WTC11 (cell line): ENCODE data around the gene MUSTN1.

Experiments used
- FOXK1 ChIP-seq: sonication (generic); formaldehyde crosslinking; IDR thresholded peaks from 2 replicates; pipeline ENCODE4 v1.8.0; 2022; ENCODE audit warnings: mild to moderate bottlenecking, moderate library complexity, missing genetic modification reagents
- ZBTB21 ChIP-seq: sonication (generic); formaldehyde crosslinking; IDR thresholded peaks from 2 replicates; pipeline ENCODE4 v1.8.1; 2023; ENCODE audit warnings: mild to moderate bottlenecking, missing genetic modification reagents, borderline replicate concordance
- TF ChIP-seq, protein P1 (sequence below): fragments of 200-600 bp; IDR thresholded peaks from 2 replicates; pipeline ENCODE4 v1.8.0; 2022; ENCODE audit warnings: antibody characterized with exemption

DNA sequence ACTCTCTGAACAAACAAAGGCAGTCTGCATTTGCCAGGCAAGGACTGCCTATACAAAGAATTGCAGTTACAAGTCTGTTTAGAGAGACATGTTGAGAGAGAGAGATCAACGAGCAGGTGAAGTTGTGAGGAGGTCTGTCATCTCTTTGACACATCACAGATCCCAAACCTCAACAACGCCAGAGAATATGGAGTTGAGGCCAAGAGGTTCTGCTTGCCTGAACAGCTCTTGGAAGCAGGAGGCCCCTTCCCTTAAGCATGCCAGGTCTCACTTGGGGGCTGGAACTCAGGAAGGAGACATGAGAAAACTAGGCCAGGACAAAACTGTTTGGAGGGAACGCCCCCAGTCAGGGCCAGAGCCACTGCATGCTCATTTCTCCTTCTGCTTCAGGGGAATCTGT lies 22.3 kb upstream of the MUSTN1 start:
- TF ChIP-seq ZBTB21: no peak
- TF ChIP-seq, protein P1, sequence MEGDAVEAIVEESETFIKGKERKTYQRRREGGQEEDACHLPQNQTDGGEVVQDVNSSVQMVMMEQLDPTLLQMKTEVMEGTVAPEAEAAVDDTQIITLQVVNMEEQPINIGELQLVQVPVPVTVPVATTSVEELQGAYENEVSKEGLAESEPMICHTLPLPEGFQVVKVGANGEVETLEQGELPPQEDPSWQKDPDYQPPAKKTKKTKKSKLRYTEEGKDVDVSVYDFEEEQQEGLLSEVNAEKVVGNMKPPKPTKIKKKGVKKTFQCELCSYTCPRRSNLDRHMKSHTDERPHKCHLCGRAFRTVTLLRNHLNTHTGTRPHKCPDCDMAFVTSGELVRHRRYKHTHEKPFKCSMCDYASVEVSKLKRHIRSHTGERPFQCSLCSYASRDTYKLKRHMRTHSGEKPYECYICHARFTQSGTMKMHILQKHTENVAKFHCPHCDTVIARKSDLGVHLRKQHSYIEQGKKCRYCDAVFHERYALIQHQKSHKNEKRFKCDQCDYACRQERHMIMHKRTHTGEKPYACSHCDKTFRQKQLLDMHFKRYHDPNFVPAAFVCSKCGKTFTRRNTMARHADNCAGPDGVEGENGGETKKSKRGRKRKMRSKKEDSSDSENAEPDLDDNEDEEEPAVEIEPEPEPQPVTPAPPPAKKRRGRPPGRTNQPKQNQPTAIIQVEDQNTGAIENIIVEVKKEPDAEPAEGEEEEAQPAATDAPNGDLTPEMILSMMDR: no peak
- TF ChIP-seq FOXK1: no peak
